Measurements from ENCODE around the gene ZNF655.
"Not testable (repeated sequence)": the region's sequence is repeated elsewhere in the genome, so short reads cannot be mapped to it uniquely, and the experiment has no call there.

Gene ZNF655, protein sequence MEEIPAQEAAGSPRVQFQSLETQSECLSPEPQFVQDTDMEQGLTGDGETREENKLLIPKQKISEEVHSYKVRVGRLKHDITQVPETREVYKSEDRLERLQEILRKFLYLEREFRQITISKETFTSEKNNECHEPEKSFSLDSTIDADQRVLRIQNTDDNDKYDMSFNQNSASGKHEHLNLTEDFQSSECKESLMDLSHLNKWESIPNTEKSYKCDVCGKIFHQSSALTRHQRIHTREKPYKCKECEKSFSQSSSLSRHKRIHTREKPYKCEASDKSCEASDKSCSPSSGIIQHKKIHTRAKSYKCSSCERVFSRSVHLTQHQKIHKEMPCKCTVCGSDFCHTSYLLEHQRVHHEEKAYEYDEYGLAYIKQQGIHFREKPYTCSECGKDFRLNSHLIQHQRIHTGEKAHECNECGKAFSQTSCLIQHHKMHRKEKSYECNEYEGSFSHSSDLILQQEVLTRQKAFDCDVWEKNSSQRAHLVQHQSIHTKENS

DNA sequence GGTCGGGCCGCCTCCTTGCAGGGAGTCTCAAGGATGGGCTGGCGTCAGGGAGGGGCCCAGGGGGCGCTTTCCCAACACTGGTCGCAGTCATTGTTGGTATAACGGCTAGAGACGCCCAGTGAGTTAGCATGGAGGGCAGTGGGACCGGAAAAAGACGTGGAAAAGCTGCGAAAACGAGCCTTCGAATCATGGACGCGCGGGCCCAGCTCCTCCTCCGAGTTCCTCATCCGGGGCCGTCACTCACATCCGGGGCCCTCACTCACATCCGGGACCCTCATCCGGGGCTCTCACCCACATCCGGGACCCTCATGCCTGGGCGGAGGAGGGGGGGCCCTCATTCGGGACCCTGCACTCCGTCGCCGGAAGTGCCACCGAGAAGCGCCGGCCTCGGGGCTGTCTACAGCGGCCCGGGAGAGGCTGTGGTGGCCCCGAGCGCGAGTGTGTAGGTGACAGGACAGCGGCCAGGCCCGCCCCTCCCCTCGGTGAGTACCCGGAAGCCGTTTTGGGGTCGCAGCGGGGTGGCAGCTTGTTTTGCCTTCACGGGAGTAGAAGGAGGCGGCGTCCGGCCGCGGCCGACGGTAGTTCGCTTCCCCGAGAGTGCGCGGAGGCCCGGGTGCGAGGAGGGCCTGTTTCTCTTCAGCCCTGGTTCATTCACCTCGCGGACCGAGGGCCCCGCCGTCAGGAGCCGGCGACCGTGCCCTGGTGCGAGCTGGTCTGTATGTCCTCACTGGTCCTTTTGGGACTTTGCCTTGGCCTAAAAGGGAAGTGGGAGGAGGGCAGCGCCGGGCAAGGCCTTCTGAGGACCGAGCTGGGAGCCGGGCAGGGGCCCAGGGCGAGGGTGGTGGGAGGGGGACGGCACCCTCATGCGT is at the start of gene ZNF655:
TSS of gene ZNF655 (plus strand) at position 337 of the 869 bp plus-strand sequence. CDS start 1,918 bp downstream, outside the sequence.
- DNase-seq = peak; percentile 79

DNA sequence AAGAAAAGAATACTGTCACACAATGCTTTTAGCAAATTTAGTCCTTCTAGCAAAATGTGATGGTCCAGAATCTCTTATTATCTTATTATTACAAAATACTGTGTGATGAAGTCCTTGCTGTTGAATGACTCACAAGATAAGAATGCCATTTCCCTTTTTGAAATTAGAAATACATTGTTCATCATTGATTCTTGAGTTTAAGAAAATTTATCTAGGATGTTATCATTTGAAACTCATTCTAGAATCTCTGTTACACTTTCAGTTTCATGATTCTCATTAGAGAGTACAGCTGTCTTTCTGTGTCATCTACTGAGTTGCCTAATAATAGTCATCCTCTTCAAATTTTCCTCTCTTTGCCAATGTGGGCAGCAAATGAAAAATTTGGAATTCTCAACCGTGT is 44.4 kb upstream of the ZNF655 start:
- no peak for DNase-seq

DNA sequence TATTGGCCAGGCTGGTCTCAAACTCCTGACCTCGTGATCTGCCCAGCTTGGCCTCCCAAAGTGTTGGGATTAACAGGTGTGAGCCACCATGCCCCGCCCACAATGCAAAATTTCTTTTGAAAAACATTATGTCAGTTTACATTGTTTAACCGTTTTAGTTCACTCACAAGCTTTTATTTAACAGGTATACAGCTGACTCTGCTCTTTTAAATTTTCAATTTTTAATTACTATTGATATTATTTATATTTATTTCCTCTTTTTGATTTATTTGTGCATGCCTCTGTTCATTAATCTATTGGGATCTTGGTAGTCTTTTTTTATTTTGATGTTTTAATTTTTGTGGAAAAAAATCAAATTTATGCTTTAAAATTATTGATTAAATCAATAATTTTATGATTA is 37.0 kb upstream of the ZNF655 start:
- DNase-seq = no peak

DNA sequence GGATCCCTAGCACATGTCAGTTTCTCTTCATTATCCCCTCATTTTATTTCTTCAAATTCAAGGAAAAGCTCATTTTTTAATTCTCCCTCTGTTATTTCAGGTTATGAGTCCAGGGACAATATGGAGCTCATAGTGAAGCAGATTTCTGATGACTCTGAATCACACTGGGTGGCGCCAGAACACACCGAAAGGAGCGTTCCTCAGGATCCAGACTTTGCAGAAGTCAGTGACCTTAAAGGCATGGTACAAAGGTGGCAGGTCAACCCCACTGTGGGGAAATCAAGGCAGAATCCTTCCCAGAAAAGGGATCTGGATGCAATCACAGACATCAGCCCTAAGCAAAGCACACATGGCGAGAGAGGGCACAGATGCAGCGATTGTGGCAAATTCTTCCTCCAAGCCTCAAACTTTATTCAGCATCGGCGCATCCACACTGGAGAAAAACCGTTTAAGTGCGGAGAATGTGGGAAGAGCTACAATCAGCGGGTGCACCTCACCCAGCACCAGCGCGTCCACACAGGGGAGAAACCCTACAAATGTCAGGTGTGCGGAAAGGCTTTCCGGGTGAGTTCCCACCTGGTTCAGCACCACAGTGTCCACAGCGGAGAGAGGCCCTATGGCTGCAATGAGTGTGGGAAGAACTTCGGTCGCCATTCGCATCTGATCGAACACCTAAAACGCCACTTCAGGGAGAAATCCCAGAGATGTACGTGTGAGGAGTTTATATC is 32.6 kb upstream of the ZNF655 start:
- no peak for DNase-seq

DNA sequence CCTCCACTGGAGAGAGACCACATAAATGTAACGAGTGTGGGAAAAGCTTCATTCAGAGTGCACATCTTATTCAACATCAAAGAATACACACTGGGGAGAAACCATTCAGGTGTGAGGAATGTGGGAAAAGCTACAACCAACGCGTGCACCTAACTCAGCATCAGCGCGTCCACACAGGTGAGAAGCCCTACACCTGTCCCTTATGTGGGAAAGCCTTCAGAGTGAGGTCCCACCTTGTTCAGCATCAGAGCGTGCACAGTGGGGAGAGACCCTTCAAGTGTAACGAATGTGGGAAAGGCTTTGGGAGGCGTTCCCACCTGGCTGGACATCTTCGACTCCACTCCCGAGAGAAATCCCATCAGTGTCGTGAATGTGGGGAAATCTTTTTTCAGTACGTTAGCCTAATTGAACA is 27.1 kb upstream of the ZNF655 start:
- DNase-seq = no peak

DNA sequence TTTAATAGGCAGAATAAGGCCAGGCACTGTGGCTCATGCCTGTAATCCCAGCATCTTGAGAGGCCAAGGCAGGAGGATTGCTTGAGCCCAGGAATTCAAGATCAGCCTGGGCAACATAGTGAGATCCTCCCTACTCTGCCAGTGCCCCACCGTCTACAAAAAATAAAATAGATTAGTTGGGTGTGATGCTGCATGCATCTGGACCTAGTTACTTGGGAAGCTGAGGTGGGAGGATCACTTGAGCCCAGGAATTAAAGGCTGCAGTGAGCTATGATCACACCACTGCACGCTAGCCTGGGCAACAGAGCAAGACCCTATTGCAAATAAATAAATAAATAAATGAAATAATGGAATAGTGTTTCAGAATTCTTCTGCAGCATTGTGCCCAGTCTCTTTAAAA is 22.8 kb upstream of the ZNF655 start:
- DNase-seq = no peak

DNA sequence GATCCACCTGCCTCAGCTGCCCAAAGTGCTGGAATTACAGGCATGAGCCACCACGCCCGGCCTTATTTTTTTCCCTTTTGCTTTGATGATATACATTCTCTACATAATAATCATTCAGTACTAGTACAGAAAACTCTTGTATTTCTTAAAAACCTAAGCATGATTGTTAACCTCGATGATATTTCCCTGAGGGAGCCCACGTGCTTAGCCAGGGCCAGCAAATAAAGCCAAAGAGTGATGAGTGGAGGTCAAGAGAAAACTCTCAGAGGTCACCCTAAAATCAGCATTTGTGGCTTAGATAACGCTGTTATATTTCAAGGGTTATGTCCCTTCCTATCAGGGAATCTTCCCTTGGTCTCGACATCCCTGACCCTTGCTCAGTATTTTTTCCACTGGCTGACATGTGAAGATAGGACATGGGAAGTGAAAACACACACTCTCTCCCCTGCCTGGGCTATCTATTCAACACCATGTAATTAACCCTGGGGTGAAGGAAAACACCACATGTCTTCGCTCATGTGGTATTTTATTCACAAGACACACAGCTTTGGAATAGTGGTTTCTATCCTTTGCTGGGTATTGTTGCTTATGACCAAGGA is 19.1 kb upstream of the ZNF655 start:
- DNase-seq = no peak

DNA sequence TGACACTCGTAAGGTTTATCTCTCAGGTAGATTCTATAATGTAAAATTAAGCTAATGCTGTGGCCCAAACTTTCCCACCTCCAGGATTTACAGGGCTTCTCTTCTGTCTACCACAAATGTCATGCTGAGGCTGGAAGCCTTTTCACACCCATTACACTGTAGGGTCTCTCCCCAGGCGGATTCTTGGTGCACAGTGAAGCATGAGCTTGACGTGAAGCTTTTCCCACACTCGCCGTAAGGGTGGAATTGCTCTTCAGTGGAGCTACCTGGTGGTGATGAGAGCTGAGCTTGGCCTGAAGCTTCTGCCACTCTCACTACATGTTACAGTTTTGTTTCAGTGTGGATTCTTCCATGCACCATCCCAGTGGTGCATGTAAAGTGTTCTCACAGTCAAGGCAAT is 17.9 kb upstream of the ZNF655 start:
- no peak for DNase-seq

DNA sequence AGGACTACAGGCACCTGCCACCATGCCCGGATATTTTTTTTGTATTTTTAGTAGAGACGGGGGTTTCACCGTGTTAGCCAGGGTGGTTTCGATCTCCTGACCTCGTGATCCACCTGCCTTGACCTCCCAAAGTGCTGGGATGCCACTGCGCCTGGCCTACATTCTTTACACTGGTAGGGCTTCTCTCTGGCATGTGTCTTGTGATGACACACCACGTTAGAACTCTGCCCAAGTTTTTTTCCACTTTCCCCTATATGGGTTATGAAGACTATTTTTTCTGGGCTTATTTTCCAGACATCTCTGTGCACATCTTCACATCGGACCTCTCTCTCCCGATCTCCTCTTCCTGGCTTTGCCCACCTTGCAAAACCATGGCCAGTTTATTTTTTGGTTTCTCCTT is 17.2 kb upstream of the ZNF655 start:
- no peak for DNase-seq

DNA sequence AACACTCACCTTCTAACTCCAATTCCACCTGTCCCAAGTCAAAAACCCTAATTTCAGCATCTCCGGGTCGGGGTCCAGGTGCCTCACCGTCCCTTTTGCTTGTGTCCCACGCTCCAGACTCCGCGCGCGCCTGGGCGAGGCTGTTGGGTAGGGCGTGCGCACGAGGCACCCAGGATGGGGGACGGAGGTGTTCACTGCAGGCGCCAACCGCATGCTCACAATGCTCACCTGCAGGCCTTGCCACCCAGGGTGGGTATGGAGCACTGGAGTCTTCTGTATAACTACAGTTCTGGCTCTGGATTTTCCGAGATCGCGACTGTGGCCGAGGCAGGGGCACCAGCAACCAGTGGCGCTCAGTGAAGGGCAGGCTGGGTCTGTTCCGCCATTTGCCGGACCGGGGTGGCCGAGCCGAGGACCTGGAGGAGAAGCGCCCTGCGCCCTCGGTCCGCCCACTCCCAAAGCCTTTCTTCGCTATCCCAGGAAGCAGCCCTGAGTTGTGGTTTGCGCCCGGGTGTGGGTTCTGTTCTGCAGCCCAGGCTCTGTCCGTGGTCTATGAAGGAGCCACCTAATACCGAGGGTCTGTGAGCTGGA is 15.3 kb upstream of the ZNF655 start:
- no peak for DNase-seq

DNA sequence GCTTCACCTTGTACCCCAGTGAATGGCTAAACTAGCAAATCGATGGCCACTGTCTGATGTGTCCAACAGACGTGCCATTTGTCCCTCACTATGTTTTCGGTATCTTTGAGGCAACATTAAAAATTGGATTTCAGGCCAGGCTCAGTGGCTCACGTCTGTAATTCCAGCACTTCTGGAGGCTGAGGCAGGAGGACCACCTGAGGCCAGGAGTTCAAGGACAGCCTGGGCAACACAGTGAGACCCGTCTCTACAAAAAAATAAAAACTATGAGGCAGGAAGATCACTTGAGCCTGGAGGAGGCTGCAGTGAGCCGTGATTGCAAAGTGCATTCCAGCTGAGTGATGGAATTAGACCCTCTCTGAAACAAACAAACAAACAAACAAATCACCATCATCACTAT is 14.5 kb upstream of the ZNF655 start:
- DNase-seq = no peak

DNA sequence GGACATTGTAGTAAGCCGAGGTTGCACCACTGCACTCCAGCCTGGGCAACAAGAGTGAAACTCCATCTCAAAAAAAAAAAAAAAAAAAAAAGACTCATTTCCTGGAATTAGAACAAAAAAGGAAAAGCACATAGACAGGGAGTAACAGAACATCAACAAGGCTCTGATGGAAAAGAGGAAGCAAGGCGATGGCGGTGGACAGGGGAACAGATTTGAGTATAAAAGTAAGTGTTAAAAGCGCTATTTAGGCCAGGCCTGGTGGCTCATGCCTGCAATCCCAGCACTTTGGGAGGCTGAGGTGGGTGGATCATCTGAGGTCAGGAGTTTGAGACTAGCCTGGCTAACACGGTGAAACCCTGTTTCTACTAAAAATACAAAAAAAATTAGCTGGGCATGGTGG is 13.1 kb upstream of the ZNF655 start:
- not testable (repeated sequence) for DNase-seq

DNA sequence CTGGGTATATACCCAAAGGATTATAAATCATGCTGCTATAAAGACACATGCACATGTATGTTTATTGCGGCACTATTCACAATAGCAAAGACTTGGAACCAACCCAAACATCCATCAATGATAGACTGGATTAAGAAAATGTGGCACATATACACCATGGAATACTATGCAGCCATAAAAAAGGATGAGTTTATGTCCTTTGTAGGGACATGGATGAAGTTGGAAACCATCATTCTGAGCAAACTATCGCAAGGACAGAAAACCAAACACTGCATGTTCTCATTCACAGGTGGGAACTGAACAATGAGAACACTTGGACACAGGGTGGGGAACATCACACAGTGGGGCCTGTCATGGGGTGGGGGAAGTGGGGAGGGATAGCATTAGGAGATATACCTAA is 8.9 kb upstream of the ZNF655 start:
- not testable (repeated sequence) for DNase-seq

DNA sequence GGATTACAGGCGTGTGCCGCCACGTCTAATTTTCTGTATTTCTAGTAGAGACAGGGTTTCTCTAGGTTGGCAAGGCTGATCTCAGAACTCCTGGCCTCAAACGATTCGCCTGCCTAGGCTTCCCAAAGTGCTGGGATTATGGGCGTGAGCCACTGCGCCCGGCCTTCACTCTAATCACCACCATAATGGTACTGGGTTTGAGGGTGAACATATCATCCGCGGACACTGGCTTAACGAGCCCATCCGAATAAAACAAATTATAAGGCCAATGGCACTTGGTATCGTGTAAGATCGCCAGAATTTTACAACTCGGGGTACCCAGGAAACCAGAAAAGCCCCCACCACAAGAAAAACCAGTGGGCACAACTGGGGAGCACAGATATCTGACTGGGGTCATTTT is 7.1 kb upstream of the ZNF655 start:
- no peak for DNase-seq

DNA sequence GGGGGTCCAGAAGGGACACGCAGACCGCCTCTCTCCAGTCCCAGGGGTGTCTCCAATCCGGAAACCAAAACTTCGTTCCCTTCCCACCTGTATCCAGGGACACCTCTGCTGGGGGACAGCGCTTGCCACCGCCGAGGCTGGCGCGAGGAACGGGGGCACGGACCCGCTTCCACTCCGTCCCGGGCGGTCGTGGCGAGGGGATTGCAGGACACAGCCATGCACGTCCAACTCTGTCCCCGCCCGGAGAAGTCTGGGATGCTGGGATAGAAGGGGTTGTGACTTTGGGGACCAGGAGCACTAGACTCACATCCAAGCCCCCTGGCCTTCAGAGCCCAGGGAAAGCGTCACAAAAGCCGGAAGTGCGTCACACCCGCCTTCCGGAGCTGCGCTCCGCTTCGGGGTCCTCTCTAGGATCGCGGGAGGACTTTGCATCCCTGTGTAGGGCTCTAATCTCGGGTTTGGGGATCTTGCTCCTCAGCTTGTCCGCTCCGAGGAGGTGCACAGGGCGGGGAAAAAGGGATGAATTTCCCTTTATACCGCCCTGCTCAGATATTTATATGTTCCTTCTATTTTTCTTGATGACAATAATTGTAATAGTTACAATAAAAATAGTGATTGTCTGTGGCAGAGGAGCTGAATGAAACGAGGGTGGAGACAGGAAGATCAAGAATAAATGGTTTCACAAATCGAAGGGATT is 6.5 kb upstream of the ZNF655 start, which contains the start of gene FAM200A:
TSS of gene FAM200A (minus strand) at position 348 of the 697 bp plus-strand sequence. CDS start 3,707 bp downstream, outside the sequence.
- DNase-seq = peak; percentile 67

DNA sequence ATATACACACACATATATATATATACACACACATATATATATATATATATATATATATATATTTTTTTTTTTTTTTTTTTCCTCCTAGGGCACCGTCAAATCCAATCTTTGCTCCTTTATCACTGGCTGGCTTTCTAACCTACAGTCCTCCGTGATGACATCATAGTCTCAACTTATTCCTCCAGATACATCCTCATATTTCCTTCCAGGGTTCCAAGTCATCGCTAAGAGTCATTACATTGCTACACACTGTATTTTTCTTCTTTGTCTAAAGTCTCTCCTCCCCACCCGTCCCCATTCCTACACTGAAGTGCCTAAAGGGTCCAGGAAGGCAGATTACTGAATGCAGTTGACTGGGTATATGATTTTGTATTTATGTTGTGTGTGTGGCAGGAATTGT is 5.4 kb upstream of the ZNF655 start:
- no peak for DNase-seq

DNA sequence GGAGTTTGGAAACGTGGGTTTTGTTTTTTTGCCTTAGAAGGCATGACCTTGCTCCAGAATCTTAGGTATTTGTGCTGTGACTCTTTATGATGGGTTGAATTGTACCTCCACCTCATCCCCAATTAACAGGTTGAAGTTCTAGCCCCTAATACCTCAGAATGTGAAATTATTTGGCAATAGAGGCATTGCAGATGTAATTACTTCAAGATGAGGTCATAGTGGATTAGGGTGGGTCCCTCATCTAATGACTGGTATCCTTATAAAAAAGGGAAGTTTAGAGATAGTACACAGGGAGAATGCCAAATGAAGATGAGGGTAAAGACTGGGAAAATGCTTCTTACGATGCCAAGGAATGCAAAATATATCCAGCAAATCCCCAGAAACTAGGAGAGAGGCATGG is 3.5 kb upstream of the ZNF655 start:
- no peak for DNase-seq

DNA sequence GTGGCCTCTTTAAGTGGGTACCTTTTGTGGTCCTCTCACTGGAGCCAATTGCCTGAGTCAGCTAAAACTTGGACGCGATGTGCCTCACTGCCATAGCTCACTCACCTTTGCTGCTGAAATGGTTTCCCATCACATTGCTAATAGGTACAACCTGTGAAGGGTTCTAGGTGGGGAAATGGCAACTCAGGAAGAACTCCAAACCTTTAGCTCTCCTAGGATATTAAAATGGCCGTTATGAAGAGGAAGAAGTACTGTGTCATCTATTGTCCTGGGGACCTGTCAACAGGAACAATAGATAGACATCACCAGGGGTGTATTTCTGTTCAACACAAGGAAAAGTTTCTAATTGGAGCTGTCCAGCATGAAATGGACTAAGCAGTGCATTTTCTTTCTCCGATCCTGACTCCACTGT is 1.2 kb upstream of the ZNF655 start:
- DNase-seq = no peak

DNA sequence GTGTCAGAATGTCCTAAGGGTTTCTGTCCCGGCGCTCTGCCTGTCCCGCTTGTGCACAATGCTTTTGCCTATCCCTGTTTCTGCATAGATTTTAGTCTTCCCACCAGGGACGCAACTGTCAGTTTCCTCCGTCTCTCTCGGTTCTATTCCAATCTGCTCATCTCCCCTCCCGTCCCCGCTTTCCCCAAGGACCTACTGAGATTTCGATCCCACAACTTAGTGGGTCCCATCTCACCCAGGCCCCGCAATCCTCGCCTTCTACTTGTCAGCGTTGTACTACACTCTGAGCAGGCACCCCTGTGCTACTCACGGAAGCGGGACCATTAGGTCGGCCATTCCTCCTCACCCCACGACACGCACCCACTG is 519 bp upstream of the ZNF655 start:
- no peak for DNase-seq

DNA sequence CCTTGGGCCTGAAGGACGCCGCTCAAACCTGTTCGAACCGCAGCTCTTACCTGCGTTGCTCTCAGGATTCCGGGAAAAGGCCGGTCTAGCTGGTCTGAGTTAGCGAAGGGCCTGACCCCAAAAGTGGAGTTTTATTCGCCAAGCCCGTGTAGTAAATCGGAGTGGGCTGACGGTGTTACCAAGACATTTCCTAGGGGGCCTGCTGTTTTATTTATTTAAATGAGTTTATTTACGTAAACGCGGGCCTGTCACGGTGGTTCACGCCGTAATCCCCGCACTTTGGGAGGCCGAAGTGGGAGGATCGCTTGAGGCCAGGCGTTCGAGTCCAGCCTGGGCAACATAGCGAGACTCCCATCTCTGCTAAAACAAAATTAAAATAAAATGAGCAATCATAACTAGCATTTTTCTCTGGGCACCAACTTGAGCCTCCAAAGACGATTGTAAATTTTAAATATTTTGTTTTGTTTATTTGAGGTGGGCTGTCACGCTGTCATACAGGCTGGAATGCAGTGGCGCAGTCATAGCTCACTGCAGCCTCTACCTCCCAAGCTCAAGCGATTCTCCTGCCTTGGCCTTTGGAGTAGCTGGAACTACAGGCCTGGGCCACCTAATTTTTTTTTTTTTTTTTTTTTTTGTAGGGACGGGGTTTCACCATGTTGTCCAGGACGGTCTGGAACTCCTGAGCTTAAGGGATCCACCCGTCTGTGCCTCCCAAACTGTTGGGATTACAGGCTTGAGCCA is 903 bp downstream of the ZNF655 start:
- no peak for DNase-seq
